T-helper 2 cell treated with Interferon-gamma antibody and Interleukin-4, amounts not matched to agents 100 ng/mL and 5 ng/mL, for 36 hours (primary cell): ENCODE results near the gene RRAD. TPM values are rescaled to one million over a fixed set of nuclear protein-coding genes. Genes with fewer than 3 reads are reported as not detected.
"Not testable (repeated sequence)": the region's sequence is repeated elsewhere in the genome, so short reads cannot be mapped to it uniquely, and the experiment has no call there.

Experiments used
- intact Hi-C: fragments of 100-400 bp; cut with micrococcal nuclease; formaldehyde crosslinking; loops from one replicate; pipeline ENCODE4 v1.15.1; 2023
- total RNA-seq: library from RNA; stranded (reverse); gene quantifications from 2 replicates; pipeline ENCODE4 v1.2.3, GENCODE V29; 2022

RRAD gene, protein sequence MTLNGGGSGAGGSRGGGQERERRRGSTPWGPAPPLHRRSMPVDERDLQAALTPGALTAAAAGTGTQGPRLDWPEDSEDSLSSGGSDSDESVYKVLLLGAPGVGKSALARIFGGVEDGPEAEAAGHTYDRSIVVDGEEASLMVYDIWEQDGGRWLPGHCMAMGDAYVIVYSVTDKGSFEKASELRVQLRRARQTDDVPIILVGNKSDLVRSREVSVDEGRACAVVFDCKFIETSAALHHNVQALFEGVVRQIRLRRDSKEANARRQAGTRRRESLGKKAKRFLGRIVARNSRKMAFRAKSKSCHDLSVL
- 0.66 and 1.2 TPM in 2 replicates for total RNA-seq

DNA sequence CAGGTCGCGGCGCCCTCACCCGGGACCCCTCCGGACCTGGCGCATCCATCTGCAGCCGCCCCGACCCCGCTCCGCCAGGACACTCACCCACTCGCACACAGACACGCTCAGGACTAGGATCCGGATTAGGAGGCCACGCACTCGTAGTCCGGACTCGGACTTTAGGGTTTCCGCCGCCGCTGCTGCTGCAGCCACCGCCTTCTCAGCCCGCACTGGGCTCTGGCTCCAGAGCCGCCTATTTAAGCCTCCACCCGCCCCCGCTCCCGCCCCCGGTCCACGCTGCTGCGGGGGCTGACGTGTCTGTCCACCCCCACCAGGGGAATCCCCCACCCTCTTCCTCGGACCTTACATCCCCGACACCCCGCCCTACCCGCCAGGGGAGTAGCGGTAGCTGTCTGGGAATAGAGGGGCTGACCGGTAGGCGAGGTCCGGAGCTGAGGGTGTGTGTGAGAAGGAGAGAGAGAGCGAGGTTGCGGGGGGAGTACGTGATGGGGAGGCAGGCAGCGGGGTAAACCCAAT, at the start of gene RRAD:
TSS of gene RRAD (minus strand) at position 214 of the 519 bp plus-strand sequence. CDS start 356 bp downstream, outside the sequence.
- intact Hi-C loops = no loop called here

DNA sequence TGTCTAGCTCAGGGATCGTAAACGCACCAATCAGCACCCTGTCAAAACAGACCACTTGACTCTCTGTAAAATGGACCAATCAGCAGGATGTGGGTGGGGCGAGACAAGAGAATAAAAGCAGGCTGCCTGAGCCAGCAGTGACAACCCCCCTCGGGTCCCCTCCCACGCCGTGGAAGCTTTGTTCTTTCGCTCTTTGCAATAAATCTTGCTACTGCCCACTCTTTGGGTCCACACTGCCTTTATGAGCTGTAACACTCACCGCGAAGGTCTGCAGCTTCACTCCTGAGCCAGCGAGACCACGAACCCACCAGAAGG, 49.6 kb upstream of the RRAD start:
- intact Hi-C loops = not testable (repeated sequence)

DNA sequence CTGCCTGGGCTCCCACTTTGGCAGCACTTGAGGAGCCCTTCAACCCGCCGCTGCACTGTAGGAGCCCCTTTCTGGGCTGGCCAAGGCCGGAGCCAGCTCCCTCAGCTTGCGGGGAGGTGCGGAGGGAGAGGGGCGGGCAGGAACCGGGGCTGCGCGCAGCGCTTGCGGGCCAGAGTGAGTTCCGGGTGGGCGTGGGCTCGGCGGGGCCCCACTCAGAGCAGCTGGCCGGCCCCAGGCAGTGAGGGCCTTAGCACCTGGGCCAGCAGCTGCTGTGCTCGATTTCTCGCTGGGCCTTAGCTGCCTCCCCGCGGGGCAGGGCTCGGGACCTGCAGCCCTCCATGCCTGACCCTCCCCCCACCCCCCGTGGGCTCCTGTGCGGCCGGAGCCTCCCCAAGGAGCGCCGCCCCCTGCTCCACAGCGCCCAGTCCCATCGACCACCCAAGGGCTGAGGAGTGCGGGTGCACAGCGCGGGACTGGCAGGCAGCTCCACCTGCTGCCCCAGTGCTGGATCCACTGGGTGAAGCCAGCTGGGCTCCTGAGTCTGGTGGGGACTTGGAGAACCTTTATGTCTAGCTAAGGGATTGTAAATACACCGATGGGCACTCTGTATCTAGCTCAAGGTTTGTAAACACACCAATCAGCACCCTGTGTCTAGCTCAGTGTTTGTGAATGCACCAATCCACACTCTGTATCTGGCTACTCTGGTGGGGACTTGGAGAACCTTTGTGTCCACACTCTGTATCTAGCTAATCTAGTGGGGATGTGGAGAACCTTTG, 49.0 kb upstream of the RRAD start:
- intact Hi-C loops = not testable (repeated sequence)

DNA sequence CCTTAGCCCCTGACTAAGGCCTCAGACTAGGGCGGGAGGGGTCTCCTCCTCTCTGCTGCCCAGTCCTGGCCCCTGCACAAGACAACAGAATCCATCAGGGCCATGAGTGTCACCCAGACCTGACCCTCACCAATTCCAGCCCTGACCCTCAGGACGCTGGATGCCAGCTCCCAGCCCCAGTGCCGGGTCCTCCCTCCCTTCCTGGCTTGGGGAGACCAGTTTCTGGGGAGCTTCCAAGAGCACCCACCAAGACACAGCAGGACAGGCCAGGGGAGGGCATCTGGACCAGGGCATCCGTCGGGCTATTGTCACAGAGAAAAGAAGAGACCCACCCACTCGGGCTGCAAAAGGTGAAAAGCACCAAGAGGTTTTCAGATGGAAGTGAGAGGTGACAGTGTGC, 48.4 kb upstream of the RRAD start:
- intact Hi-C loops = no loop called here

DNA sequence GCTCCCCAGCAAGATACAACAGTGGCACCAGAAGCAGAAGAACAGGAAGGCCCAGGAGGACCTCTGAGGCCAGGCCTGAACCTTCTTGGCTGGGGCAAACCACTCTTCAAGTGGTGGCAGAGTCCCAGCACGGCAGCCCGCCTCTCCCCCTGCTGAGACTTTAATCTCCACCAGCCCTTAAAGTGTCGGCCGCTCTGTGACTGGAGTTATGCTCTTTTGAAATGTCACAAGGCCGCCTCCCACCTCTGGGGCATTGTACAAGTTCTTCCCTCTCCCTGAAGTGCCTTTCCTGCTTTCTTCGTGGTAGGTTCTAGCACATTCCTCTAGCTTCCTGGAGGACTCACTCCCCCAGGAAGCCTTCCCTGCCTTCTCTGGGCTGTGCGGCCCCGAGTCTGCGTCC, 47.6 kb upstream of the RRAD start:
- intact Hi-C loops = no loop called here

DNA sequence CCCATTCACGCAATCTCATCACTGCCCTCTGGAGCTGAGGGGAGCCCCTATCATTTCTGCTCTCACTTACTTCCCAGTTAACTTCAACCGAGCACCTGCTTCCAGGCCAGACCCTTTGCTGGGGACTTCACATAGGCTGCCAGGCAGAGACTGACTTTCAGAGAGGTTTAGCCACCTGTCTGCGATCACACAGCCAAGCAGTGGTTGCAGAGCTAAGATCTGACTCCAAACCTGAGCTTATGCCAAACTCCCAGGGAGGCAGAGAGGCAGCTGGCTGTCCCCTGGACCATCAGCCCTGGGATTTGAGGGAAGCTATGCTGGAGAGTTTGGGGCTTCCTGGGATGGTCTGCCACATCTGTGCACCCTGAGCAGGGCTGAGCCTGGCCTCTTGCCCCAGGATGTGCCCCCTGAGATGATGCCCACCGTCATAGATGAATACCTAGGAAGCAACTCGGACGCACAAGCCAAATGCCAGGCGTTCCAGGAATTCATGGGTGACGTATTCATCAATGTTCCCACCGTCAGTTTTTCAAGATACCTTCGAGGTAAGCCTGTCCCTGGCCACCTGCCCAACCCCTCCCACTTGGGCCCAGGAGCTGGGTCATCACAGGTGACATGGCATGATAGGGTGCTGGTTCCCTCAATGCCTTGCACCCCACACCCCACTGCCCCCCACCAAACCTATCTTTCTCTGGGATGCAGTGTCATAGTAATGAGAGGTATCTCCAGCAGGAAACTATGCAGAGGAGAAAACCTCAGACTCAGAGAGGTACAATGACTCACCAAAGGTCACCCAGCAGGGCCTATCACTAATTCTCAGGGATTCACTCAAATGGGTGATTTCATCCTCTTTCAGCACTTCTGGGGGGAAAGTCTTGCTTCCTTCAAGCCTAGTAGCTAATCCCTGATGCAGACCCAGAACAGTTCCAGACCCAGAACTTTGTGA, 45.7 kb upstream of the RRAD start:
- intact Hi-C loops = no loop called here

DNA sequence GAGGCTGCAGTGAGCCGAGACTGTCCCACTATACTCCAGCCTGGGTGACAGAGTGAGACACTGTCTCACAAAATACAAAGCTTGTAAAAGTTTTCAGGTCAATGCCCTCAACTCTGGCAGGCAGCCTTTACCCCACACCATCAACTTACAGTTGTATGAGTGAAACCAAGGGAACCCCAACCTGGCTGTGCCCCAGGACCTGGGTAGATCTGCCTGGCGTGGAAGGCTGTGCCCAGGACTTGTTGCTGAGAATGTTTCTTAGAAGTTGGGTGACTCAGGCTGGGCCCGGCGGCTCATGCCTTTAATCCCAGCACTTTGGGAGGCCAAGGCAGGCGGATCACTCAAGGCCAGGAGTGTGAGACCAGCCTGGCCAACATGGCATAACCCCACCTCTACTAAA, 43.5 kb upstream of the RRAD start:
- intact Hi-C loops = no loop called here

DNA sequence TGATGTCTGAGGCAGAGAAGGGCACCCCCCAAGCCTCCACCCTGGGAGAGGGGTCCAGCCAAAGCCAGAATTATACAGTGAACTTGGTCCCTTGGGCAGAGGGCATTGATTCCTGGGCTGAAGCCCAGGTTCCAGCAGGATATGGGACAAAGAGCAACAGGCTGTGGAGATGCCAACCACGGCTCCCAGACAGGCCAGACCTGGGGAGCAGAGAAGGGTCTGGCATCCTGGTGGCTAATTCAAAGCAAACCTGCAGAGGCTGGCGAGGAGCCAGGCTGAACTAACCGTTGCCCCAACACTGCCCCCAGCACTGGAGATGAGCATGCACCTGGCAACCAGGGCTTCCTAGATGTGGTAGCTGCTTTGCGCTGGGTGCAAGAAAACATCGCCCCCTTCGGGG, 38.7 kb upstream of the RRAD start:
- intact Hi-C loops = loop anchor here (5.0 kb wide), 1 partner anchor 193 kb away; the partner anchor contains the start of genes FBXL8 and TRADD

DNA sequence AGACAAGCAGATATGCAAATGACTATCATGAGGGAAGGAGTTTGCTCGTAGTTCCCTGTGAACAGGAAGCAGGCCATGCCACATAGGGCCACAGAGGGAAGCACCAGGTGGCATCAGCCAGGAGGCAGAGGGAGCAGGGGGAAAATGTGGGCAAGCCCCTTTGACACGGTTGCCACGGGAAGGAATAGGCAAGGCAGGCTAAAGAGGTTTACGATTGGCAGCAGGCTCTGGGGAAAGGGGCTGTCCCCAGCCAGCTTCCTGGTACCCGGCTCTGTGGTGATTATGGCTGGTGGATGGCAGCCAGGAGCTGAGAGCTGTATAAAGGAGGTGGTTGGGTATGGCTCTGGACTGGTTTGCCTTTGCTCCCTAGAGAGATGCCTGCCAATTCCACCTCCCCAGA, 36.6 kb upstream of the RRAD start:
- intact Hi-C loops = loop anchor here (5.0 kb wide), 1 partner anchor 195 kb away; the partner anchor contains the start of genes FBXL8 and TRADD

DNA sequence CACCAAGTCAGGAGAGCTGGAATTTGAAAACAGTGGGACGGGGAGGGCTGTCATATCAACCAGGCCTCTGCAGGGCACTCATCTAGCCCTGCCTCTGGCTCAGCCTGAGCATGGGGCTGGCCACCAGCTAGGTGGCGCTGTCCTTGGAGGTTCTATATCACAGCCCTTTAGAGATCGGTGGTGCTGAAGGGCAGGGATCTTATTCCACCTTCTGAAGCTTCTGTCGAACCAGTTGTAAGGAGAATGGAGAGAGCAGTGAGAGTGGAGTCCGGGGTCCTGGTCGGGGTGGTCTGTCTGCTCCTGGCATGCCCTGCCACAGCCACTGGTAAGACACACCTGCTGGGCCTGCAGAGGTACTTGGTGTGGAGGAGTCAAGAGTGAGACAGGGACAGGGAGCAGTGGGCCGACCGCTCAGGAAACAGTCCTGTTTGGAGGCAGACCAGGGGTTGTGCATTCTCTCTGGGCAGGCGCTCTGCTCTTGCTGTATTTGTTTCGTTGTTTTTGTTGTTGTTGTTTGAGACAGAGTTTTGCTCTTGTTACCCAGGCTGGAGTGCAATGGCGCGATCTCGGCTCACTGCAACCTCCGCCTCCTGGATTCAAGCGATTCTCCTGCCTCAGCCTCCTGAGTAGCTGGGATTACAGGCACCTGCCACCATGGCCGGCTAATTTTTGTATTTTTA, 35.9 kb upstream of the RRAD start, which contains the start of gene CES3:
TSS of gene CES3 (plus strand) at position 202 of the 680 bp plus-strand sequence. CDS start at position 244, 42 bp downstream.
- intact Hi-C loops = loop anchor here (5.0 kb wide), 1 partner anchor 196 kb away; the partner anchor contains the start of genes FBXL8 and TRADD

DNA sequence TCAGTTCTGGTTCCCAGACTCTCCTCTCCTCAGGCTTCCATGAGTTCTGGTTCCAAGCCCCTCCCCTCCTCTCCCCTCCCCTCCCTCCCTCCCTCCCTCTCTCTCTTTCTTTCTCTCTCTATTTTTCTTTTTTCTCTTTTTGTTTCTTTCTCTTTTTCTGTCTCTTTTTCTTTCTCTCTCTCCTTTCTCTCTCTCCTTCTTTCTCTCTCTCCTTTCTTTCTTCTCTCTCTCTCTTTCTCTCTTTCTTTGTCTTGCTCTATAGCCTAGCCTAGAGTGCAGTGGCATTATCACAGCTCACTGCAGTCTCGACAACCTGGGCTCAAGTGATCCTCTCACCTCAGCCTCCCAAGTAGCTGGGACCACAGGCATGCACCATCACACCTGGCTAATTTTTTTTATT, 34.9 kb upstream of the RRAD start:
- intact Hi-C loops = loop anchor here (5.0 kb wide), 1 partner anchor 197 kb away; the partner anchor contains the start of genes FBXL8 and TRADD

DNA sequence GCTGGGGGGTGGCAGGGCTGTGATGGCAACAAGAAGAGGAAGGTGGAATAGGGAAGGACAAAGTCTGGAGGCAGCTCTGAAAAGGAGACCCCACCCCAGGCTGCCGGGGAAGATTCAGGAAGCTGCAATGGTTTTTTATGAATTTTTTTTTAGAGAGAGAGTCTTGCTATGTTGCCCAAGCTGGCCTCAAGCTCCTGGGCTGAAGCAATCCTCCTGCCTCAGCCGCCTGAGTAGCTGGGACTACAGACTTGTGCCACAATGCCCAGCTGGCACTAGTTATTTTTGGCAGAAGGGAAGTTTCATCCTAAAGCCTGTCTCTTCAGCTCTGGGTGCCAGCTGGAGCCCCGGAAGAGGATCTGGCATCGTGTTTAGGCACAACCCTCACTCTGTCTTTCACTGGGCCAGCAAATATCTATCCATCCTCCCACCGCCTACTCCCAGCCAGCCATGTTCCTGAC, 34.4 kb upstream of the RRAD start:
- intact Hi-C loops = loop anchor here (5.0 to 10.0 kb wide), 2 partner anchors 55 to 198 kb away; partner anchors contain the start of genes FBXL8 and TRADD

DNA sequence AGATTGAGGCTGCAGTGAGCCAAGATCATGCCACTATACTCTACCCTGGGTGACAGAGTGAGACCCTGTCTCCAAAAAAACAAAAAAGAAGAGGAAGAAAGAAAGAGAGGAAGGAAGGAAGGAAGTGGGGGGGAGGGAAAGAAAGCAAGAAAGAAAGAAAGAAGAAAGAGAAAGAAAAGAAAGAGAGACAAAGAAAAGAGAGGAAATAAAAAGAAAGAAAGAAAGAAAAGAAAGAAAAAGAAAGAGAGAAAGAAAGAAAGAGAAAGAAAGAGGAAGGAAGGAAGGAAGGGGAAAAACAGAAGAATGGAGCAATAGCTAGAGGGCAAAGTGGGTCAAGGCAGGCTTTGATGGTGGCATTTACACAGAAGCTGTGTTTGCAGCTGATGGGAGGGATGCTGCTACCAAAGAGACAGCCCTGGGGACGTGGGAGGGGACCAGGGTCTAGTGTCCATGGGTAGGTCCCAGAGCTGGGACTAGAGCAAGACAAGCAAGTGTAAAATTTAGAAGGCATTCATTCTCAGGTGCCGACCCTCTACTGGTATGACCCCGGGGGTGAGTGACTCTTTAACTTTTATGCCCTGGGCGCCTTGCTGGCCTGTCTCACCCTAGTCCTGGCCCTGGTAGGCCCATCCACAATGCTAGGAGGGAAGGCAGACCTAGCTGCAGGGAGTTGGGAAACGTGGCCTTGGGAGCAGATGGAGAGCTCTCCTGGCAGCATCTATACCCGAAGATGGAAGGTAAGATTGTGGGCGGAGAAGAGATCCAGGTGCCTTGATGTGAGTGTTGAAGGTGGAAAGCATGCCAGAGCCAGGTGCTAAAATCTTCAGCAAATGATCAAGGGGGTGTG, 33.7 kb upstream of the RRAD start:
- intact Hi-C loops = loop anchor here (10.0 kb wide), 1 partner anchor 56 kb away; no protein-coding TSS in a partner anchor

DNA sequence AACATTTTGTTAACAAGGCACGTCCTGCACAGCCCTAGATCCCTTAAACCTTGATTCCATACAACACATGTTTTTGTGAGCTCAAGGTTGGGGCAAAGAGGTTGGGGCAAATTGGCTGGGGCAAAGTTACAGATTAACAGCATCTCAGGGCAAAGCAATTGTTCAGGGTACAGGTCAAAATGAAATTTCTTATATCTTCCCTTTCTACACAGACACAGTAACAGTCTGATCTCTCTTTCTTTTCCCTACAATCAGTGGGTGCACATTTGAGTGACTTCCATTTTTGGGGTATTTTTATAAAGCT, 30.8 kb upstream of the RRAD start:
- intact Hi-C loops = loop anchor here (10.0 kb wide), 1 partner anchor 59 kb away; no protein-coding TSS in a partner anchor

DNA sequence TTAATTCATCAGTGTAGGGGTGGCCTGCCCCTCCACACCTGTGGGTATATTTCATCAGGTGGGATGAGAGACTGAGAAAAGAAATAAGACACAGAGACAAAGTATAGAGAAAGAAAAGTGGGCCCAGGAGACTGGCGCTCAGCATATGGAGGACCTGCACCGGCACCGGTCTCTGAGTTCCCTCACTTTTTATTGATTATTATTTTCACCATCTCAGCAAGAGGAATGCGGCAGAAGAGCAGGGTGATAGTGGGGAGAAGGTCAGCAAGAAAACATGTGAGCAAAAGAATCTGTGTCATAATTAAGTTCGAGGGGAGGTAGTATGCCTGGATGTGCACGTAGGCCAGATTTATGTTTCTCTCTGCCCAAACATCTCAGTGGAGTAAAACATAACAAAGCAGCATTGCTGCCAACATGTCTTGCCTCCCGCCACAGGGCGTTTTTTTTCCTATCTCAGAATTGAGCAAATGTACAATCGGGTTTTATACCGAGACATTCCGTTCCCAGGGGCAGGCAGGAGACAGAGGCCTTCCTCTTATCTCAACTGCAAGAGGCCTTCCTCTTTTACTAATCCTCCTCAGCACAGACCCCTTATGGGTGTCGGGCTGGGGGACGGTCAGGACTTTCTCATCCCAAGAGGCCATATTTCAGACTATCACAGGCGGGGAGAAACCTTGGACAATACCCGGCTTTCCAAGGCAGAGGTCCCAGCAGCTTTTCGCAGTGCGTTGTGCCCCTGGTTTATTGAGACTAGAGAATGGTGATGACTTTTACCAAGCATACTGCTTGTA, 30.2 kb upstream of the RRAD start:
- intact Hi-C loops = loop anchor here (10.0 kb wide), 1 partner anchor 59 kb away; no protein-coding TSS in a partner anchor

DNA sequence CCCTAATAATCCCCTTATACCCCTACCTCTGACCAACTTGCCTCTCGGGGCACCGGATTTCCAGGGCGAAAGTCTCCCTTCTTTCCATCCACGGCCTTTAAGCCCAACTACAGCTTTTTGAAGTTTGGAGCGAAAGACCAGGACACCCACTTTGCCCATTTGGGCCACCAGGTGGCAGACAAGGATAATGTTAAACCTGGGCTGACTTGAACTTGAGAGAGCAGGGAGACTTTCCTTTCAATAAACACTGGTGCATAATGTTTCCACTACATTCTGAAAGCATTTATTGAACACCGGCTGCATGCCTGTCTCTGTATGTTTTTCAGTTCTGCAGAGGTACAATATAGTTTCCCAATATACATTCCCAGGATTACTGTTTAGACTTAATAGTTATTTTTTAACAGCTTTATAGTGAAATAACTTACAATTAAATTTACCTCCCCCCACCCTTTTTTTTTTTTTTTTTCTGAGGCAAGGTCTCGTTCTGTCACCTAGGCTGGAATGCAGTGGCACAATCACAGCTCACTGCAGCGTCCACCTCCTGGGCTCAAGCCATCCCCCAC, 28.8 kb upstream of the RRAD start:
- intact Hi-C loops = loop anchor here (1.0 to 10.0 kb wide), 4 partner anchors 23 to 323 kb away; partner anchors contain the start of gene PLEKHG4

DNA sequence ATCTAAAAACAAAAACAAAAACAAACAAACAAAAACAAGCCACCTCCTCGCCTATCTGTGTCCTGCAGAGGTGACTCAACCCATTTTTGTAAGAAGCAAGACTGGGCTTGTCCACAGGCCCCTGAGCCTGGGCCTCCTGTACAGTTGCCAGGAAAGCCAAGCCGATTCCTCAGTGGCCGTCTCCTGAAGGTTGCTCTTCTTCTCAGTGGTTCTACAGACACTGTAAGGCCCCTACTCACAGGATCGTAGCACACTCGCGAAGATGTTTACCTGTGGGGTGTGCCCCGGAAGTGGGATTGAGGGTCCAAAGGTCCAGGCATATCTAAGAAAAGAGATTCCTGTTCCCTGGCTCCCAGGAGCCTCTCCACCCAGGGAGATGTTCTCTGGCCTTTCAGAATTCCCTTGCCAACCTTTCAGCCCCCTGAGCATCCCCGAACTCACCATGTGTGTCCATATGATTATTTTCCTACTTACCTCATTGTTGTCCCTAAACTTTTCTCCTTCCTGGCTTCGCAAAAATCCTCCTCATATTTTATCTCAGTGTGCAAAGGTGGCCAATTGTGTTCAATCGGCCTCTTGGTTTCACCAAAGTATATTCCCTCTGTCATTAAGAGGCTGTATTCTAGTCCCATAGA, 28.2 kb upstream of the RRAD start:
- intact Hi-C loops = loop anchor here (1.0 to 10.0 kb wide), 4 partner anchors 24 to 324 kb away; partner anchors contain the start of gene PLEKHG4
